Ishikawa (cell line): ENCODE results near the gene TAP1.

Source experiments
- CEBPB ChIP-seq: IDR thresholded peaks from 2 replicates; pipeline ENCODE4 v1.6.1; 2012
- CREB1 ChIP-seq: IDR thresholded peaks from 2 replicates; pipeline ENCODE4 v1.6.1; 2012; ENCODE audit warnings: low read depth
- EGR1 ChIP-seq: IDR thresholded peaks from 2 replicates; pipeline ENCODE4 v1.6.1; 2012
- EP300 ChIP-seq: IDR thresholded peaks from 2 replicates; pipeline ENCODE4 v1.6.1; 2012; ENCODE audit warnings: borderline replicate concordance
- FOXM1 ChIP-seq: IDR thresholded peaks from 2 replicates; pipeline ENCODE4 v1.6.1; 2012; ENCODE audit warnings: low read depth, borderline replicate concordance
- NFIC ChIP-seq: IDR thresholded peaks from 2 replicates; pipeline ENCODE4 v1.6.1; 2012
- RAD21 ChIP-seq: IDR thresholded peaks from 2 replicates; pipeline ENCODE4 v1.6.1; 2012; ENCODE audit warnings: low read depth
- YY1 ChIP-seq: IDR thresholded peaks from 2 replicates; pipeline ENCODE4 v1.6.1; 2012; ENCODE audit warnings: low read depth
- ZBTB7A ChIP-seq: IDR thresholded peaks from 2 replicates; pipeline ENCODE4 v1.6.1; 2012; ENCODE audit warnings: low read depth
- TF ChIP-seq, protein P1 (sequence below): IDR thresholded peaks from 2 replicates; pipeline ENCODE4 v1.6.1; 2012
- TF ChIP-seq, protein P2 (sequence below): IDR thresholded peaks from 2 replicates; pipeline ENCODE4 v1.6.1; 2012; ENCODE audit warnings: low read depth, mild to moderate bottlenecking
- TF ChIP-seq, protein P3 (sequence below): IDR thresholded peaks from 2 replicates; pipeline ENCODE4 v1.6.1; 2012

DNA sequence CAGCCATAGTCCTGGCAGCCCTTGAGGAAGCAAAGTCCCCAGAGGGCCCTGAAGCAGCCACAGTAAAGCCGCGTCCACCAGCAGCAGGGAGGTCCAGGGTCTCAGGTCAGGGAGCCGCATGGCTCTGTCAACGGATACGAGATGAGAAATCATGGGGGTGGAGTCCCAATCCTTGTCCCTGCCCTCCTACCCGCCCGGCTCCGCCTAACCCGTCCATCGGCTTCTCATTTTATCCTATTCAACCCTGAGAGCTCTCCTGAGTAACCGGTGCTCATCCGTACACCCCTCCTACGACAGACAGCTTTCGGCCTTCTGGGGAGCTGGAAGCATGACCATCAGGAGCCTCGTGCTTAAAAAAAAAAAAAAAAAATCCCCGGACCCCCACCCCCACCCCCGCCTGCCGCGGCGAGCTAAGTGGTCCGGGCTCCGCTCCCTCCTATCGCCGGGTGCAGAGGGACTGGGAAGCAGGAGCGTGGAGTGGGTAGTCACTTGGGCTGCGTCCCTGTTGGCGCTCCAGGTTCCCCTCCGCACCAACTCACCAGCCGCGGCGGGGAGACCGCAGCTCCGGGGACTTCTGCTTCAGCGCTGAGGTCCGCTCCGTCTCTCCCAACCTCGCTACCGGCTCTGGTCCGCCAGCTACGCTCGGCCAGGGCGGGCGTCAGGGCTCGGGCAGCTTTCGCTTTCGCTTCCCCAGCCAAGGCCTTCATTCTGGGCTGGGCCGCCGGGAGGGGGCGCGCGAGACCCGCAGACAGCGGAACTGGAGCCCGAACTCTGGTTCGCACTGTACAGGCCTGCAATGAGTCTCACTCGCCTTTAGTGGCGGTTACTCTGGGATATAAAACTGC lies 15.2 kb downstream of the TAP1 start, which contains the start of gene TAP2:
- TF ChIP-seq RAD21 (peak; percentile 88), CREB1 (no peak), EP300 (no peak), CEBPB (no peak), FOXM1 (no peak), YY1 (no peak), EGR1 (no peak), ZBTB7A (no peak), NFIC (no peak)
- TF ChIP-seq, protein P1, sequence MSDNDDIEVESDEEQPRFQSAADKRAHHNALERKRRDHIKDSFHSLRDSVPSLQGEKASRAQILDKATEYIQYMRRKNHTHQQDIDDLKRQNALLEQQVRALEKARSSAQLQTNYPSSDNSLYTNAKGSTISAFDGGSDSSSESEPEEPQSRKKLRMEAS, result peak; percentile 25; the same call in 1 of the 2 replicates
- TF ChIP-seq, protein P2, sequence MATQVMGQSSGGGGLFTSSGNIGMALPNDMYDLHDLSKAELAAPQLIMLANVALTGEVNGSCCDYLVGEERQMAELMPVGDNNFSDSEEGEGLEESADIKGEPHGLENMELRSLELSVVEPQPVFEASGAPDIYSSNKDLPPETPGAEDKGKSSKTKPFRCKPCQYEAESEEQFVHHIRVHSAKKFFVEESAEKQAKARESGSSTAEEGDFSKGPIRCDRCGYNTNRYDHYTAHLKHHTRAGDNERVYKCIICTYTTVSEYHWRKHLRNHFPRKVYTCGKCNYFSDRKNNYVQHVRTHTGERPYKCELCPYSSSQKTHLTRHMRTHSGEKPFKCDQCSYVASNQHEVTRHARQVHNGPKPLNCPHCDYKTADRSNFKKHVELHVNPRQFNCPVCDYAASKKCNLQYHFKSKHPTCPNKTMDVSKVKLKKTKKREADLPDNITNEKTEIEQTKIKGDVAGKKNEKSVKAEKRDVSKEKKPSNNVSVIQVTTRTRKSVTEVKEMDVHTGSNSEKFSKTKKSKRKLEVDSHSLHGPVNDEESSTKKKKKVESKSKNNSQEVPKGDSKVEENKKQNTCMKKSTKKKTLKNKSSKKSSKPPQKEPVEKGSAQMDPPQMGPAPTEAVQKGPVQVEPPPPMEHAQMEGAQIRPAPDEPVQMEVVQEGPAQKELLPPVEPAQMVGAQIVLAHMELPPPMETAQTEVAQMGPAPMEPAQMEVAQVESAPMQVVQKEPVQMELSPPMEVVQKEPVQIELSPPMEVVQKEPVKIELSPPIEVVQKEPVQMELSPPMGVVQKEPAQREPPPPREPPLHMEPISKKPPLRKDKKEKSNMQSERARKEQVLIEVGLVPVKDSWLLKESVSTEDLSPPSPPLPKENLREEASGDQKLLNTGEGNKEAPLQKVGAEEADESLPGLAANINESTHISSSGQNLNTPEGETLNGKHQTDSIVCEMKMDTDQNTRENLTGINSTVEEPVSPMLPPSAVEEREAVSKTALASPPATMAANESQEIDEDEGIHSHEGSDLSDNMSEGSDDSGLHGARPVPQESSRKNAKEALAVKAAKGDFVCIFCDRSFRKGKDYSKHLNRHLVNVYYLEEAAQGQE, result no peak
- TF ChIP-seq, protein P3, sequence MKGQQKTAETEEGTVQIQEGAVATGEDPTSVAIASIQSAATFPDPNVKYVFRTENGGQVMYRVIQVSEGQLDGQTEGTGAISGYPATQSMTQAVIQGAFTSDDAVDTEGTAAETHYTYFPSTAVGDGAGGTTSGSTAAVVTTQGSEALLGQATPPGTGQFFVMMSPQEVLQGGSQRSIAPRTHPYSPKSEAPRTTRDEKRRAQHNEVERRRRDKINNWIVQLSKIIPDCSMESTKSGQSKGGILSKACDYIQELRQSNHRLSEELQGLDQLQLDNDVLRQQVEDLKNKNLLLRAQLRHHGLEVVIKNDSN, result no peak
